ENCODE measurements around the gene EML5. TPM values are rescaled to one million over a fixed set of nuclear protein-coding genes. Genes with fewer than 3 reads are reported as not detected.

EML5 gene
- total RNA-seq, 1 donor from 2014 or later, result 0.25 TPM

DNA sequence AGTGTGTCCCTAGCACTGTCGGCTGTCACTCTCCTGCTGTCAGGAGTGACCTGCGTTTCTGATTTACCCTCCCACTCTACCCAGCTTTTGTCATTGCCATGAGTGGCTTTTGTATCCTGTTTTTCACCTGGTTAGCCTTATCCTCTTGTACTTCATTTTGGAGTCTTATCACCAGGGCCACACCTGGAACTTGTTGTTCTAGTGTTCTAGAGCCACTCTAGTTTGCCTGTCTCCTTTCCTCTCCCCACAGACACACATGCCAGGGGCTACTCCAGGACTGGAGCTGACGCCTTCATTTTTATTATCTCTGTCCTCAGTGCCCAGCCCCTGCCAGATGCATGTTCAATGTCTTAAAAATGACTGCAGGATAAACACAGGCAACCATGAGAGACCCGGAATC lies 195.7 kb downstream of the EML5 start:
- DNase-seq (no peak), ATAC-seq (no peak)
- intact Hi-C loops (cut with micrococcal nuclease), result no loop called here

- no peak for ATAC-seq
- DNase-seq, result no peak
- intact Hi-C loops (cut with micrococcal nuclease), result no loop called here
These were observed 200.7 kb downstream of the EML5 start for GRCh38 chr14:88592031-88592430.

- intact Hi-C loops (cut with micrococcal nuclease), result no loop called here
- DNase-seq (no peak), ATAC-seq (no peak)
These were observed 202.6 kb downstream of the EML5 start for GRCh38 chr14:88590173-88590572.

GRCh38 chr14:88588081-88588480 lies 204.7 kb downstream of the EML5 start:
- ATAC-seq (no peak), DNase-seq (no peak)
- intact Hi-C loops (cut with micrococcal nuclease), result no loop called here

DNA sequence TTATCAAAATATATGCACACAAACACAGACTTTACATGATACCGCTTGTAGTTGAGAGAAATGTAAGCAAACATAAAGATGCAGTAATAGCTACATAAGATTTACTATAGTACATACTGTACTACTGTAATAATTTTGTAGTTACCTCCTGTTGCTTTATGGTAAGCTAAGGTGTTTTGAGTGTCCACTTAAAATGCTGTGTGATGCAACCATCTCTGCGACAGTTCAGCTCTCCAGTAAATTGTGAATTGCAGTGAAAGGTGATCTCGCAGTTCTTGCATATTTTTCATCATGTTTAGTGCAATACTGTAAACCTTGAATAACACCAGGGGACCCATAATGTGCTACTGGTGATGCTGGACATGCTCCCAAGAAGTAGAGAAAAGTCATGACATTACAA lies 208.3 kb downstream of the EML5 start:
- no peak for DNase-seq
- intact Hi-C loops (cut with micrococcal nuclease), result no loop called here
- no peak for ATAC-seq

GRCh38 chr14:88576222-88576621 lies 216.5 kb downstream of the EML5 start:
- DNase-seq (no peak), ATAC-seq (no peak)
- intact Hi-C loops (cut with micrococcal nuclease), result no loop called here

DNA sequence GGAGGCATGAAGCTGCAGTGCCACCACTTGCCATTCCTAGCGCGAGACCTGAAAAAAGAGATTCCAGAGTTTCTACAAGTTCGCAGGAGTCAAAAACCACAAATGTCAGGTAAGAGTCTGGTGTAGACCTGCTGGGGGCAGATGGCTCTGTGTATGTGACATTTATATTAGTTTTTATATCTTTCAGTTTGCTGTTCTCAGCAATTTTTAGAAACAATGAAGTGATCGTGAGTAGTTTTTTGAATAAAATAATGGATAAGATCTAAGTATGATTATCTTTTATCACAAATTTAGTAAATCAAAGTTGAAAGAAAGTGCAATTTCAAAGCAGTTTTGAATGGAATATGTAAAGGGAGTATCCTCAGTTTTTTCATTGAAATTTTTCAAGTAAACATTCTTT lies 220.6 kb downstream of the EML5 start:
- intact Hi-C loops (cut with micrococcal nuclease), result no loop called here
- no peak for DNase-seq
- no peak for ATAC-seq

GRCh38 chr14:88568196-88568595 lies 224.6 kb downstream of the EML5 start:
- intact Hi-C loops (cut with micrococcal nuclease), result no loop called here
- ATAC-seq, result no peak
- DNase-seq, result no peak

DNA sequence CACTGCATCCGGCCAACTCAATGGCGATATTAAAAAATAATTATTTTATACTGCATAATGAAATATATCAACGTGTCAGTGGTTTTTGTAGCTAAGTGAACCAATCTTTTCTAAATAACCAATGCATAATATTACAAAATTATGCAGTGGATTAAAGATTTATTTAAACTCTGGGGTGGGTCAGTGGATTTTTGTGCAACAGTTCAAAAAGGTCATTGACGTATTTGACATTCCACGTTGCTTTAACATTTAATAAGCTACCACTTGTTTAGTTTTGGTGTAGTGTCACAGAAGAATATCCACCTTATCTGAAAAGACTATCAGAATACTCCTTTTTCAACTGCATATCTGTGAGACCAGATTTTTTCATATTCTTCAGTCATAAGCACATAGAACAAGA lies 227.3 kb downstream of the EML5 start:
- no peak for DNase-seq
- intact Hi-C loops (cut with micrococcal nuclease), result no loop called here
- ATAC-seq, result no peak

DNA sequence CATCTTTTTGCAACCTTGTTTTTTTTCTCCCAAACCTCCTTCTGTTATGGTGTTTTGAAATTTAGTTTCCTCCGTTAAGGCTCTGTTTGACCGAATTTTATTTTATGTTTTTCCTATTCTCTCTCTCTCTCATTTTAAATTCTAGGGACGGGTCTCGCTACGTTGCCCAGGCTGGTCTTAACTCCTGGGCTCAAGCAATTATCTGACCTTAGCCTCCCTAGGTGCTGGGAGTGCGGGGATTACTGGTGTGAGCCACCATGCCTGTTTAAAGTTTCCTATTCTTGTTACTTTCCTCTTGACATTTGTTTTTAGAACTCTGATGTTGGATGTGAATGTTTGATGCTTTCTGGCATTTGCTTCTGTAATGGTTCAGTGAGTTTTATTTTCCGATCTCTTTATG lies 228.9 kb downstream of the EML5 start:
- intact Hi-C loops (cut with micrococcal nuclease), result loop anchor here (5.0 kb wide), 1 partner anchor 72 kb away; no protein-coding TSS in a partner anchor
- DNase-seq, result no peak

GRCh38 chr14:88562831-88563686 lies 229.7 kb downstream of the EML5 start, which contains the start of gene ZC3H14:
Gene ZC3H14 (plus strand): TSS chr14:88563037. CDS start chr14:88563134, 97 bp downstream.
- intact Hi-C loops (cut with micrococcal nuclease), result loop anchor here (5.0 kb wide), 1 partner anchor 71 kb away; no protein-coding TSS in a partner anchor
- ATAC-seq, result peak; percentile 99
- DNase-seq, result peak; percentile 93

More for the DNA sequence above, 228.9 kb downstream of the EML5 start:
- no peak for ATAC-seq

DNA sequence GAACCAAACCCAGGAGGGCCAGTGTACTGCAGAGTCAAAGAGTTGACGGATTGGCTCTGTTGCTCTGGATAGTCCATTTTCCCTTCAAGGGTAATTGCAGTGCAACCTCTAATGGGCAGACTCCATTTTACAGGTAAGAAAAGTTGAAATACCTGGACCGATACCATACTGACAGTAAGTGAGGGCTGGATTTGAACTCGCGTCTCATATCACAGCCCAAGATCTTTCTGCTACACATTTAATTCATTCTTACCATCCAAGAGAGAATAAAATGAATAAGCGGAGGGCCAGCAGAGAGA lies 230.3 kb downstream of the EML5 start:
- DNase-seq (no peak), ATAC-seq (no peak)
- intact Hi-C loops (cut with micrococcal nuclease), result loop anchor here (5.0 kb wide), 1 partner anchor 70 kb away; no protein-coding TSS in a partner anchor

Other genes with a start within 250 kb of the EML5 start
- gene PTPN21, start 237.9 kb downstream of the EML5 start, total RNA-seq, result 37.8 TPM
- 49.4 TPM for gene ZC3H14, start 229.9 kb downstream of the EML5 start, total RNA-seq
- 4.1 TPM for gene TTC8, start 31.7 kb upstream of the EML5 start, total RNA-seq